Bone marrow (tissue), 2 donors: ENCODE measurements around the gene LUZP4.
"Not testable (repeated sequence)": the region's sequence is repeated elsewhere in the genome, so short reads cannot be mapped to it uniquely, and the experiment has no call there.

Source experiments
- DNase-seq, 2 donors: peaks; one replicate each; lab custom pipeline; 2025; lab: John Stamatoyannopoulos, UW

The LUZP4 gene

GRCh38 chrX:115337491-115338144 is 48.1 kb downstream of the LUZP4 start:
- no peak for DNase-seq

- no peak for DNase-seq
These were observed 50.0 kb downstream of the LUZP4 start for GRCh38 chrX:115339441-115340025.

GRCh38 chrX:115341421-115341820 is 51.9 kb downstream of the LUZP4 start:
- no peak for DNase-seq

- DNase-seq: no peak
These were observed 55.5 kb downstream of the LUZP4 start for GRCh38 chrX:115344885-115345614.

GRCh38 chrX:115345615-115346014 is 56.1 kb downstream of the LUZP4 start:
- no peak for DNase-seq

- not testable (repeated sequence) for DNase-seq
These were observed 57.2 kb downstream of the LUZP4 start for GRCh38 chrX:115346738-115347137.

- no peak for DNase-seq
These were observed 59.1 kb downstream of the LUZP4 start for GRCh38 chrX:115348446-115349225.

- DNase-seq: no peak
These were observed 61.3 kb downstream of the LUZP4 start for GRCh38 chrX:115350711-115351381.

- DNase-seq: no peak
These were observed 66.9 kb downstream of the LUZP4 start for GRCh38 chrX:115356369-115356768.
